HEK293 (cell line): ENCODE measurements around the gene NRF1.

Experiments used
- KLF16 ChIP-seq: fragments of 450-650 bp; formaldehyde crosslinking; IDR thresholded peaks from 2 replicates; pipeline ENCODE4 v1.5.1; 2017; ENCODE audit warnings: missing biosample characterization, missing genetic modification characterization
- MEIS1 ChIP-seq: sonication (generic); formaldehyde crosslinking; IDR thresholded peaks from 2 replicates; pipeline ENCODE4 v1.8.1; 2022; ENCODE audit warnings: missing genetic modification reagents, mild to moderate bottlenecking, borderline replicate concordance
- RBAK ChIP-seq: fragments of 450-650 bp; formaldehyde crosslinking; IDR thresholded peaks from 2 replicates; pipeline ENCODE4 v1.5.1; 2016; ENCODE audit warnings: missing biosample characterization, missing genetic modification characterization
- REPIN1 ChIP-seq: fragments of 450-650 bp; formaldehyde crosslinking; IDR thresholded peaks from 2 replicates; pipeline ENCODE4 v1.5.1; 2017; ENCODE audit warnings: missing biosample characterization, missing genetic modification characterization, low read depth
- SP3 ChIP-seq: fragments of 450-650 bp; formaldehyde crosslinking; IDR thresholded peaks from 2 replicates; pipeline ENCODE4 v1.5.1; 2016; ENCODE audit warnings: missing biosample characterization, missing genetic modification characterization
- WT1 ChIP-seq: fragments of 450-650 bp; formaldehyde crosslinking; IDR thresholded peaks from 2 replicates; pipeline ENCODE4 v1.5.1; 2016; ENCODE audit warnings: missing biosample characterization, missing genetic modification characterization
- ZNF155 ChIP-seq: fragments of 450-650 bp; formaldehyde crosslinking; IDR thresholded peaks from 2 replicates; pipeline ENCODE4 v1.5.1; 2016; ENCODE audit warnings: missing biosample characterization, missing genetic modification characterization
- ZNF202 ChIP-seq: fragments of 450-650 bp; formaldehyde crosslinking; IDR thresholded peaks from 2 replicates; pipeline ENCODE4 v1.5.1; 2016; ENCODE audit warnings: missing biosample characterization, missing genetic modification characterization, borderline replicate concordance
- ZNF221 ChIP-seq: fragments of 450-650 bp; formaldehyde crosslinking; IDR thresholded peaks from 2 replicates; pipeline ENCODE4 v1.5.1; 2017; ENCODE audit warnings: missing biosample characterization, missing genetic modification characterization, borderline replicate concordance
- ZNF292 ChIP-seq: fragments of 450-650 bp; formaldehyde crosslinking; IDR thresholded peaks from 2 replicates; pipeline ENCODE4 v1.5.1; 2016; ENCODE audit warnings: low read depth, missing biosample characterization, missing genetic modification characterization, borderline replicate concordance
- ZNF354C ChIP-seq: fragments of 450-650 bp; formaldehyde crosslinking; IDR thresholded peaks from 2 replicates; pipeline ENCODE4 v1.5.1; 2016; ENCODE audit warnings: missing biosample characterization, missing genetic modification characterization, low read depth, borderline replicate concordance
- ZNF398 ChIP-seq: fragments of 450-650 bp; formaldehyde crosslinking; IDR thresholded peaks from 2 replicates; pipeline ENCODE4 v1.5.1; 2017; ENCODE audit warnings: missing biosample characterization, missing genetic modification characterization
- ZNF473 ChIP-seq: fragments of 450-650 bp; formaldehyde crosslinking; IDR thresholded peaks from 2 replicates; pipeline ENCODE4 v1.5.1; 2017; ENCODE audit warnings: missing biosample characterization, missing genetic modification characterization
- ZNF48 ChIP-seq: fragments of 450-650 bp; formaldehyde crosslinking; IDR thresholded peaks from 2 replicates; pipeline ENCODE4 v1.5.1; 2016; ENCODE audit warnings: missing biosample characterization, missing genetic modification characterization
- ZNF501 ChIP-seq: fragments of 450-650 bp; formaldehyde crosslinking; IDR thresholded peaks from 2 replicates; pipeline ENCODE4 v1.5.1; 2016; ENCODE audit warnings: missing biosample characterization, missing genetic modification characterization
- ZNF530 ChIP-seq: fragments of 450-650 bp; formaldehyde crosslinking; IDR thresholded peaks from 2 replicates; pipeline ENCODE4 v1.5.1; 2016; ENCODE audit warnings: low read depth, missing biosample characterization, missing genetic modification characterization
- ZNF596 ChIP-seq: fragments of 450-650 bp; IDR thresholded peaks from 2 replicates; pipeline ENCODE4 v1.5.0; 2018; ENCODE audit warnings: missing biosample characterization, mild to moderate bottlenecking, missing genetic modification characterization, moderate library complexity
- ZNF610 ChIP-seq: fragments of 450-650 bp; formaldehyde crosslinking; IDR thresholded peaks from 2 replicates; pipeline ENCODE4 v1.5.1; 2016; ENCODE audit warnings: missing biosample characterization, missing genetic modification characterization, borderline replicate concordance
- ZNF623 ChIP-seq: fragments of 450-650 bp; formaldehyde crosslinking; IDR thresholded peaks from 2 replicates; pipeline ENCODE4 v1.5.1; 2016; ENCODE audit warnings: missing biosample characterization, missing genetic modification characterization
- ZNF660 ChIP-seq: fragments of 450-650 bp; IDR thresholded peaks from 2 replicates; pipeline ENCODE4 v1.5.1; 2018; ENCODE audit warnings: missing biosample characterization, mild to moderate bottlenecking, missing genetic modification characterization
- ZNF747 ChIP-seq: fragments of 450-650 bp; formaldehyde crosslinking; IDR thresholded peaks from 2 replicates; pipeline ENCODE4 v1.5.1; 2016; ENCODE audit warnings: missing biosample characterization, missing genetic modification characterization
- ZNF830 ChIP-seq: fragments of 450-650 bp; IDR thresholded peaks from 2 replicates; pipeline ENCODE4 v1.5.0; 2018; ENCODE audit warnings: missing biosample characterization, missing genetic modification characterization, low read depth, mild to moderate bottlenecking, moderate library complexity
- ZSCAN23 ChIP-seq: fragments of 450-650 bp; formaldehyde crosslinking; IDR thresholded peaks from 2 replicates; pipeline ENCODE4 v1.5.1; 2016; ENCODE audit warnings: missing biosample characterization, missing genetic modification characterization
- ZXDB ChIP-seq: fragments of 450-650 bp; formaldehyde crosslinking; IDR thresholded peaks from 2 replicates; pipeline ENCODE4 v1.5.1; 2016; ENCODE audit warnings: missing biosample characterization, missing genetic modification characterization
- TF ChIP-seq, protein P1 (sequence below): fragments of 450-650 bp; formaldehyde crosslinking; IDR thresholded peaks from 2 replicates; pipeline ENCODE4 v1.5.0; 2017; ENCODE audit warnings: missing biosample characterization, missing genetic modification characterization, borderline replicate concordance
- TF ChIP-seq, protein P2 (sequence below): fragments of 450-650 bp; formaldehyde crosslinking; IDR thresholded peaks from 2 replicates; pipeline ENCODE4 v1.5.1; 2016; ENCODE audit warnings: missing biosample characterization, missing genetic modification characterization
- TF ChIP-seq, protein P3 (sequence below): fragments of 450-650 bp; formaldehyde crosslinking; IDR thresholded peaks from 2 replicates; pipeline ENCODE4 v1.5.1; 2016; ENCODE audit warnings: missing biosample characterization, missing genetic modification characterization
- TF ChIP-seq, protein P4 (sequence below): fragments of 450-650 bp; formaldehyde crosslinking; IDR thresholded peaks from 2 replicates; pipeline ENCODE4 v1.5.1; 2016; ENCODE audit warnings: missing biosample characterization, missing genetic modification characterization, borderline replicate concordance
- TF ChIP-seq, protein P5 (sequence below): fragments of 450-650 bp; IDR thresholded peaks from 2 replicates; pipeline ENCODE4 v1.5.1; 2018; ENCODE audit warnings: missing biosample characterization, mild to moderate bottlenecking, missing genetic modification characterization

The NRF1 gene

DNA sequence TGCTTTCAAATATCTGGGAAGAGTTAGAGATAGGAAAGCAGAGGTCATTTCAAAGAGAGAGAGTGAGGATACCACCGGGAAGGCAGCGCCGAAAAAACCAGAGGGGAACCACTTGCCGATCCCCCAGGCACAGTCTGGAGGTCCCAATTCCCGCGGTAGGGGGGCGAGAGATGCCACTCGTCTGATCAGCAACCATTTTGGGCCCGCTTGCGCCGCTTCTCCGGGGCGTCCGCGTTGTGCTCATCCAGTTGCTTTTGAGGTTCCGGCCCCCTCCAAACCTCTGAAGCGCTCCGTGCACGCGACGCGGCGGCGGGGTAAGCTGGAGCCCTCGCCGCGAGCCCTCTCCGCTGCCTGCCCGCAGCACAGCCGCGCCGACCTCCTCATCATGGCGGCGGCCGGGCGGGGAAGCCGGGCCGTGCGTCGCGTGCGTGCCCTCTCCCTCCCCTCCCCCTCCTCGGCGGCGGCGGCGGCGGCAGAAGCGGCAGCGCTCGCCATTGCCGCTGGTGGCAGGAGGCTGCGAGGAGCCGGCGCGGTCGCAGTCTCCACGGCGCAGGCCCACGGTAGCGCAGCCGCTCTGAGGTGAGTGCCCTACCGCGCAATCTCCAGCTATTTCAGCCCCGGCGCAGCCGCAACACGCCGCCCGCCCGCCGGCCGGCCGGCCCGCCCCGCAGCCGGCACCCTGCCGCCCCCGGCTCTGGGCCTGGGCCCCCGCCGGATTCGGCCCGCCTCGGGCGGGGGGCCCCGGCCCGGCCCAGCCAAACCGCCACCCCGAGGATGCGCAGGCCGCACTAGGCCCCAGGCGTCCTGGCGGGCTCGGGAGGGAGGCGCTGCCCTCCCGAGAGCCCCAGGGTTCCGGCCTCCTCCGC lies at the start of gene NRF1 (continued):
- TF ChIP-seq, protein P1, sequence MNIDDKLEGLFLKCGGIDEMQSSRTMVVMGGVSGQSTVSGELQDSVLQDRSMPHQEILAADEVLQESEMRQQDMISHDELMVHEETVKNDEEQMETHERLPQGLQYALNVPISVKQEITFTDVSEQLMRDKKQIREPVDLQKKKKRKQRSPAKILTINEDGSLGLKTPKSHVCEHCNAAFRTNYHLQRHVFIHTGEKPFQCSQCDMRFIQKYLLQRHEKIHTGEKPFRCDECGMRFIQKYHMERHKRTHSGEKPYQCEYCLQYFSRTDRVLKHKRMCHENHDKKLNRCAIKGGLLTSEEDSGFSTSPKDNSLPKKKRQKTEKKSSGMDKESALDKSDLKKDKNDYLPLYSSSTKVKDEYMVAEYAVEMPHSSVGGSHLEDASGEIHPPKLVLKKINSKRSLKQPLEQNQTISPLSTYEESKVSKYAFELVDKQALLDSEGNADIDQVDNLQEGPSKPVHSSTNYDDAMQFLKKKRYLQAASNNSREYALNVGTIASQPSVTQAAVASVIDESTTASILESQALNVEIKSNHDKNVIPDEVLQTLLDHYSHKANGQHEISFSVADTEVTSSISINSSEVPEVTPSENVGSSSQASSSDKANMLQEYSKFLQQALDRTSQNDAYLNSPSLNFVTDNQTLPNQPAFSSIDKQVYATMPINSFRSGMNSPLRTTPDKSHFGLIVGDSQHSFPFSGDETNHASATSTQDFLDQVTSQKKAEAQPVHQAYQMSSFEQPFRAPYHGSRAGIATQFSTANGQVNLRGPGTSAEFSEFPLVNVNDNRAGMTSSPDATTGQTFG (tag by site-specific recombination), result no peak
- TF ChIP-seq ZNF473 (tag by site-specific recombination), result no peak
- no peak for TF ChIP-seq ZNF202
- 0 out of 2 replicates have a peak, but pooled peaks have one; percentile 34 for TF ChIP-seq KLF16 (tag by site-specific recombination)
- TF ChIP-seq ZNF501 (tag by site-specific recombination), result peak; percentile 78; the same call in 1 of the 2 replicates
- TF ChIP-seq ZNF623 (tag by site-specific recombination), result no peak; the same call in 1 of the 2 replicates
- no peak for TF ChIP-seq ZNF747 (tag by site-specific recombination)
- TF ChIP-seq ZNF221 (tag by site-specific recombination), result no peak
- TF ChIP-seq, protein P2, sequence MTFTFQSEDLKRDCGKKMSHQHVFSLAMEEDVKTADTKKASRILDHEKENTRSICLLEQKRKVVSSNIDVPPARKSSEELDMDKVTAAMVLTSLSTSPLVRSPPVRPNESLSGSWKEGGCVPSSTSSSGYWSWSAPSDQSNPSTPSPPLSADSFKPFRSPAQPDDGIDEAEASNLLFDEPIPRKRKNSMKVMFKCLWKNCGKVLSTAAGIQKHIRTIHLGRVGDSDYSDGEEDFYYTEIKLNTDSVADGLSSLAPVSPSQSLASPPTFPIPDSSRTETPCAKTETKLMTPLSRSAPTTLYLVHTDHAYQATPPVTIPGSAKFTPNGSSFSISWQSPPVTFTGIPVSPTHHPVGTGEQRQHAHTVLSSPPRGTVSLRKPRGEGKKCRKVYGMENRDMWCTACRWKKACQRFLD (tag by site-specific recombination), result no peak
- TF ChIP-seq ZNF660 (tag by site-specific recombination), result peak; percentile 62
- peak; percentile 77 for TF ChIP-seq ZNF398 (tag by site-specific recombination)
- TF ChIP-seq ZNF292 (tag by site-specific recombination), result no peak
- TF ChIP-seq ZNF830, result no peak
- peak; percentile 8; the same call in 1 of the 2 replicates for TF ChIP-seq ZNF596 (tag by site-specific recombination)
- 0 out of 2 replicates have a peak, but pooled peaks have one; percentile 18 for TF ChIP-seq SP3
- no peak for TF ChIP-seq RBAK (tag by site-specific recombination)
- no peak for TF ChIP-seq REPIN1 (tag by site-specific recombination)
- no peak for TF ChIP-seq ZNF610 (tag by site-specific recombination)
- TF ChIP-seq, protein P3, sequence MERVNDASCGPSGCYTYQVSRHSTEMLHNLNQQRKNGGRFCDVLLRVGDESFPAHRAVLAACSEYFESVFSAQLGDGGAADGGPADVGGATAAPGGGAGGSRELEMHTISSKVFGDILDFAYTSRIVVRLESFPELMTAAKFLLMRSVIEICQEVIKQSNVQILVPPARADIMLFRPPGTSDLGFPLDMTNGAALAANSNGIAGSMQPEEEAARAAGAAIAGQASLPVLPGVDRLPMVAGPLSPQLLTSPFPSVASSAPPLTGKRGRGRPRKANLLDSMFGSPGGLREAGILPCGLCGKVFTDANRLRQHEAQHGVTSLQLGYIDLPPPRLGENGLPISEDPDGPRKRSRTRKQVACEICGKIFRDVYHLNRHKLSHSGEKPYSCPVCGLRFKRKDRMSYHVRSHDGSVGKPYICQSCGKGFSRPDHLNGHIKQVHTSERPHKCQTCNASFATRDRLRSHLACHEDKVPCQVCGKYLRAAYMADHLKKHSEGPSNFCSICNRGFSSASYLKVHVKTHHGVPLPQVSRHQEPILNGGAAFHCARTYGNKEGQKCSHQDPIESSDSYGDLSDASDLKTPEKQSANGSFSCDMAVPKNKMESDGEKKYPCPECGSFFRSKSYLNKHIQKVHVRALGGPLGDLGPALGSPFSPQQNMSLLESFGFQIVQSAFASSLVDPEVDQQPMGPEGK, result peak; percentile 26; the same call in 1 of the 2 replicates
- no peak for TF ChIP-seq ZNF155 (tag by site-specific recombination)
- TF ChIP-seq ZNF354C (tag by site-specific recombination), result no peak
- TF ChIP-seq, protein P4, sequence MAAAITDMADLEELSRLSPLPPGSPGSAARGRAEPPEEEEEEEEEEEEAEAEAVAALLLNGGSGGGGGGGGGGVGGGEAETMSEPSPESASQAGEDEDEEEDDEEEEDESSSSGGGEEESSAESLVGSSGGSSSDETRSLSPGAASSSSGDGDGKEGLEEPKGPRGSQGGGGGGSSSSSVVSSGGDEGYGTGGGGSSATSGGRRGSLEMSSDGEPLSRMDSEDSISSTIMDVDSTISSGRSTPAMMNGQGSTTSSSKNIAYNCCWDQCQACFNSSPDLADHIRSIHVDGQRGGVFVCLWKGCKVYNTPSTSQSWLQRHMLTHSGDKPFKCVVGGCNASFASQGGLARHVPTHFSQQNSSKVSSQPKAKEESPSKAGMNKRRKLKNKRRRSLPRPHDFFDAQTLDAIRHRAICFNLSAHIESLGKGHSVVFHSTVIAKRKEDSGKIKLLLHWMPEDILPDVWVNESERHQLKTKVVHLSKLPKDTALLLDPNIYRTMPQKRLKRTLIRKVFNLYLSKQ (tag by site-specific recombination), result no peak
- TF ChIP-seq WT1 (tag by site-specific recombination), result no peak
- peak; percentile 75 for TF ChIP-seq ZXDB (tag by site-specific recombination)
- no peak for TF ChIP-seq MEIS1 (CRISPR knock-in tag)
- no peak for TF ChIP-seq ZNF530 (tag by site-specific recombination)
- no peak for TF ChIP-seq ZNF48 (tag by site-specific recombination)
- TF ChIP-seq, protein P5, sequence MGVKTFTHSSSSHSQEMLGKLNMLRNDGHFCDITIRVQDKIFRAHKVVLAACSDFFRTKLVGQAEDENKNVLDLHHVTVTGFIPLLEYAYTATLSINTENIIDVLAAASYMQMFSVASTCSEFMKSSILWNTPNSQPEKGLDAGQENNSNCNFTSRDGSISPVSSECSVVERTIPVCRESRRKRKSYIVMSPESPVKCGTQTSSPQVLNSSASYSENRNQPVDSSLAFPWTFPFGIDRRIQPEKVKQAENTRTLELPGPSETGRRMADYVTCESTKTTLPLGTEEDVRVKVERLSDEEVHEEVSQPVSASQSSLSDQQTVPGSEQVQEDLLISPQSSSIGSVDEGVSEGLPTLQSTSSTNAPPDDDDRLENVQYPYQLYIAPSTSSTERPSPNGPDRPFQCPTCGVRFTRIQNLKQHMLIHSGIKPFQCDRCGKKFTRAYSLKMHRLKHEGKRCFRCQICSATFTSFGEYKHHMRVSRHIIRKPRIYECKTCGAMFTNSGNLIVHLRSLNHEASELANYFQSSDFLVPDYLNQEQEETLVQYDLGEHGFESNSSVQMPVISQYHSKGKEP (tag by site-specific recombination), result peak; percentile 57
- TF ChIP-seq ZSCAN23 (tag by site-specific recombination), result no peak
